Panc1 (cell line): Measurements from ENCODE around the gene RP9. TPM values are rescaled to one million over a fixed set of nuclear protein-coding genes. Genes with fewer than 3 reads are reported as not detected.

ENCODE experiments used
- ATAC-seq: fragments of 200-7000 bp; cut with Tn5 transposase; 2 replicates; pipeline ENCODE4 v1.9.1; 2020; ENCODE audit warnings: mild to moderate bottlenecking, moderate library complexity
- BruUV-seq: library from RNA; stranded (reverse); fragments of 400-500 nt; replicated peaks from 2 replicates; lab custom pipeline; 2021; lab: Mats Ljungman, UMichigan
- CTCF ChIA-PET: fragments of 300-600 bp; sonication (Branson Sonifier 250); formaldehyde crosslinking; loops from one replicate; lab custom pipeline; 2022; ENCODE audit warnings: antibody characterized with exemption; lab: Charles Lee
- POLR2A ChIA-PET: fragments of 300-600 bp; sonication (Branson Sonifier 250); formaldehyde crosslinking; loops from one replicate; lab custom pipeline; 2022; ENCODE audit warnings: antibody characterized with exemption; lab: Charles Lee
- DNase-seq: peaks from one replicate; pipeline ENCODE4 v3.0.0-alpha.2; 2010; ENCODE audit warnings: low read depth, low spot score
- H3K27ac ChIP-seq: 2 replicates; pipeline ENCODE4 v1.5.1; 2011; ENCODE audit warnings: mild to moderate bottlenecking, low read length, inconsistent platforms
- H3K27me3 ChIP-seq: fragments of 200-500 bp; sonication (Bioruptor generic); 2 replicates; pipeline ENCODE4 v1.6.0; 2014; ENCODE audit warnings: low read length, inconsistent platforms; ENCODE audit not compliant: control insufficient read depth, insufficient read depth
- H3K36me3 ChIP-seq: fragments of 200-500 bp; sonication (Bioruptor generic); 2 replicates; pipeline ENCODE4 v1.5.1; 2014; ENCODE audit warnings: inconsistent platforms, mild to moderate bottlenecking, low read length, moderate library complexity; ENCODE audit not compliant: control insufficient read depth, insufficient read depth
- H3K4me1 ChIP-seq: 2 replicates; pipeline ENCODE4 v1.5.1; 2011; ENCODE audit warnings: inconsistent platforms, mild to moderate bottlenecking, low read length, moderate library complexity; ENCODE audit not compliant: control insufficient read depth, insufficient read depth
- H3K4me3 ChIP-seq, 2 experiments: 2 replicates each; pipeline ENCODE4 v1.5.1; 2011 to 2012; ENCODE audit warnings: low read depth in 2 of 2, low read length in 2 of 2, mild to moderate bottlenecking in 2 of 2, inconsistent platforms in 1 of 2, moderate library complexity in 1 of 2
- H3K9me3 ChIP-seq: fragments of 200-500 bp; sonication (Bioruptor generic); 2 replicates; pipeline ENCODE4 v1.5.1; 2014; ENCODE audit warnings: low read depth, mild to moderate bottlenecking, inconsistent platforms, low read length, moderate library complexity; ENCODE audit not compliant: control insufficient read depth, insufficient read depth
- CTCF ChIP-seq: fragments of 450-650 bp; IDR thresholded peaks from 2 replicates; pipeline ENCODE4 v1.5.1; 2017; ENCODE audit warnings: mild to moderate bottlenecking
- POLR2AphosphoS5 ChIP-seq: IDR thresholded peaks from 2 replicates; pipeline ENCODE4 v1.6.1; 2012; ENCODE audit warnings: mild to moderate bottlenecking, low read depth, low read length, moderate library complexity
- REST ChIP-seq, 2 experiments: IDR thresholded peaks; 2 replicates each; pipeline ENCODE4 v1.6.1; 2011 to 2012; ENCODE audit warnings: low read depth in 2 of 2, control low read depth in 1 of 2, low read length in 1 of 2, mild to moderate bottlenecking in 1 of 2, moderate library complexity in 1 of 2; ENCODE audit not compliant: insufficient read depth in 1 of 2
- SIN3A ChIP-seq: IDR thresholded peaks from 2 replicates; pipeline ENCODE4 v1.6.1; 2012; ENCODE audit warnings: low read depth, mild to moderate bottlenecking, low read length, moderate library complexity, borderline replicate concordance; ENCODE audit not compliant: insufficient read depth
- TCF7L2 ChIP-seq: IDR thresholded peaks from 2 replicates; pipeline ENCODE4 v1.6.1; 2011; ENCODE audit warnings: mild to moderate bottlenecking, low read depth, low read length, inconsistent platforms
- in situ Hi-C: cut with HindIII; loops from 2 replicates; pipeline ENCODE4 v1.10.0; 2016; ENCODE audit warnings: low sequenced_read_pairs, low pct_unique_long_range_greater_than_20kb
- intact Hi-C: fragments of 100-400 bp; cut with micrococcal nuclease; formaldehyde crosslinking; loops from one replicate; pipeline ENCODE4 v1.10.0; 2022; ENCODE audit not compliant: unreplicated experiment
- total RNA-seq: library from RNA; stranded (reverse); gene quantifications from one replicate; pipeline ENCODE4 v1.2.1, GENCODE V29; 2021; ENCODE audit not compliant: unreplicated experiment

RP9 gene
- total RNA-seq, 1 experiment from 2014 or later: 22.1 TPM

- Histone ChIP-seq H3K27me3 (peaks cover 25% of the 10 kb centered on the region), H3K9me3 (peaks cover 8% of the 10 kb centered on the region; the same call in 1 of the 2 replicates), H3K27ac (no peak overlapping the region), H3K4me1 (no peaks in the 10 kb centered on the region), H3K36me3 (no peaks in the 10 kb centered on the region), H3K4me3 (no peak overlapping the region)
- ChIA-PET CTCF (interaction anchor here (0.5 to 0.6 kb wide), 2 partner anchors 16 to 159 kb away, joined by 3 to 5 read pairs; no protein-coding TSS in a partner anchor), POLR2A (interaction anchor here (0.5 to 0.7 kb wide), 2 partner anchors 12 to 126 kb away, joined by 3 to 6 read pairs; no protein-coding TSS in a partner anchor)
- BruUV-seq: no TSS peak
- intact Hi-C loops (no loop called here), in situ Hi-C loops (no loop called here)
- TF ChIP-seq POLR2AphosphoS5: no peak
- TF ChIP-seq REST (IDR thresholded peaks at IDR 0.05; ENCODE audit: insufficient read depth in 1 of 2, low read depth in 2 of 2, low read length in 1 of 2): no peak
- TF ChIP-seq SIN3A: no peak
- TF ChIP-seq TCF7L2: no peak
- TF ChIP-seq CTCF: no peak
- ATAC-seq (no peak), DNase-seq (no peak)
Observed at GRCh38 chr7:33072471-33072870, 36.7 kb downstream of the RP9 start.

GRCh38 chr7:33070831-33071230, 38.4 kb downstream of the RP9 start:
- ChIA-PET CTCF (no interaction called here), POLR2A (no interaction called here)
- Histone ChIP-seq H3K36me3 (no peaks in the 10 kb centered on the region), H3K4me1 (no peaks in the 10 kb centered on the region), H3K27ac (no peak overlapping the region), H3K4me3 (no peak overlapping the region), H3K27me3 (peaks cover 18% of the 10 kb centered on the region), H3K9me3 (peaks cover 10% of the 10 kb centered on the region; the same call in 1 of the 2 replicates)
- no TSS peak for BruUV-seq
- TF ChIP-seq SIN3A (no peak), CTCF (no peak), POLR2AphosphoS5 (no peak), REST (IDR thresholded peaks at IDR 0.05; ENCODE audit: insufficient read depth in 1 of 2, low read depth in 2 of 2, low read length in 1 of 2) (no peak), TCF7L2 (no peak)
- in situ Hi-C loops (no loop called here), intact Hi-C loops (no loop called here)
- DNase-seq (no peak), ATAC-seq (no peak)
